Ectodermal cell (in vitro differentiated cells): ENCODE data around the gene FAM8A1.

Experiments used
- H3K27ac ChIP-seq: 2 replicates; pipeline ENCODE4 v1.7.0; 2013; ENCODE audit warnings: mild to moderate bottlenecking, low read depth, low read length; ENCODE audit not compliant: insufficient read depth, poor library complexity, severe bottlenecking
- H3K27me3 ChIP-seq: 2 replicates; pipeline ENCODE4 v1.7.0; 2013; ENCODE audit warnings: mild to moderate bottlenecking, low read length; ENCODE audit not compliant: insufficient read depth, control insufficient read depth, poor library complexity, severe bottlenecking
- H3K36me3 ChIP-seq: one replicate; pipeline ENCODE4 v1.7.0; 2013; ENCODE audit warnings: low read length; ENCODE audit not compliant: control insufficient read depth, insufficient read depth
- H3K4me1 ChIP-seq: one replicate; pipeline ENCODE4 v1.7.0; 2013; ENCODE audit warnings: low read length; ENCODE audit not compliant: control insufficient read depth, insufficient read depth
- H3K4me3 ChIP-seq: 2 replicates; pipeline ENCODE4 v1.7.0; 2013; ENCODE audit warnings: low read depth, low read length, control low read depth; ENCODE audit not compliant: insufficient read depth
- H3K9me3 ChIP-seq: 2 replicates; pipeline ENCODE4 v1.7.0; 2013; ENCODE audit warnings: mild to moderate bottlenecking, low read length, moderate library complexity; ENCODE audit not compliant: control insufficient read depth
- WGBS, 2 experiments: methylation state at CpG; one replicate each; pipeline ENCODE4 v1.1.7; 2013; ENCODE audit warnings: missing lambda C conversion rate in 2 of 2; 5-methylcytosine and 5-hydroxymethylcytosine counted together

FAM8A1 gene

GRCh38 chr6:17656644-17657043, 56.5 kb downstream of the FAM8A1 start:
- H3K27ac ChIP-seq: no peak overlapping the region
- H3K4me1 ChIP-seq: no peaks in the 10 kb centered on the region
- H3K4me3 ChIP-seq: no peak overlapping the region
- no peaks in the 10 kb centered on the region for H3K9me3 ChIP-seq
- peaks cover 16% of the 10 kb centered on the region for H3K36me3 ChIP-seq
- WGBS, 2 experiments: 94 to 95% methylated on average over 2 of the region's 3 CpGs
- H3K27me3 ChIP-seq: no peaks in the 10 kb centered on the region
